K562 (cell line): Measurements from ENCODE around the gene GAA. TPM values are rescaled to one million over a fixed set of nuclear protein-coding genes. Genes with fewer than 3 reads are reported as not detected.

ENCODE experiments used
- DLX4 ChIP-seq: fragments of 250-450 bp; sonication (Bioruptor Pico); IDR thresholded peaks from 2 replicates; pipeline ENCODE4 v1.6.1; 2021; ENCODE audit warnings: mild to moderate bottlenecking
- HES1 ChIP-seq: fragments of 450-650 bp; IDR thresholded peaks from 2 replicates; pipeline ENCODE4 v1.6.1; 2016; ENCODE audit warnings: low read depth, mild to moderate bottlenecking, moderate library complexity
- KAT2B ChIP-seq: IDR thresholded peaks from one replicate; pipeline ENCODE4 v1.6.1; 2012; ENCODE audit warnings: low read depth, mild to moderate bottlenecking, control low read depth, inconsistent platforms, low read length, moderate library complexity
- MAFG ChIP-seq: fragments of 450-650 bp; conservative IDR thresholded peaks from 2 replicates; pipeline ENCODE4 v1.6.1; 2016; ENCODE audit warnings: missing genetic modification characterization, missing compliant biosample characterization
- RUNX1 ChIP-seq: sonication (generic); IDR thresholded peaks from 2 replicates; pipeline ENCODE4 v1.6.1; 2016; ENCODE audit warnings: antibody characterized with exemption, low read depth
- SPI1 ChIP-seq: IDR thresholded peaks from 2 replicates; pipeline ENCODE4 v1.6.1; 2011; ENCODE audit warnings: low read depth, low read length, control low read depth, borderline replicate concordance
- TARDBP ChIP-seq: fragments of 450-650 bp; IDR thresholded peaks from 2 replicates; pipeline ENCODE4 v1.6.1; 2016
- ZFP36 ChIP-seq: fragments of 150-350 bp; IDR thresholded peaks from 2 replicates; pipeline ENCODE4 v1.6.1; 2018; ENCODE audit warnings: low read length, low read depth; ENCODE audit not compliant: partially characterized antibody
- ZNF699 ChIP-seq: fragments of 250-450 bp; sonication (Bioruptor Pico); IDR thresholded peaks from 2 replicates; pipeline ENCODE4 v1.8.0; 2021; ENCODE audit warnings: mild to moderate bottlenecking, moderate library complexity; ENCODE audit not compliant: insufficient replicate concordance
- polyA plus RNA-seq, 8 experiments: library from polyadenylated mRNA; depleted of rRNA in 4 of 8; stranded (reverse) in 5 of 8; unstranded in 3 of 8; fragments of >200 nt; fragmentation: Nextera tagmentation in 2 of 8; fragmentation: Illumina TruSeq in 1 of 8; extraction: Ambion mirVana in 2 of 8; extraction: Trizol in 1 of 8; gene quantifications; 2 replicates each; pipeline versions ENCODE4 v1.2.1 to v1.2.3, GENCODE V29; 2011 to 2014; ENCODE audit warnings: inconsistent platforms in 1 of 8, missing spikeins in 1 of 8
- total RNA-seq, 7 experiments: library from RNA; depleted of rRNA in 6 of 7; stranded (reverse); fragments of >200 nt in 6 of 7; fragmentation: Illumina TruSeq in 2 of 7; extraction: Trizol in 2 of 7; gene quantifications; 2 replicates each; pipeline versions ENCODE4 v1.2.1 to v1.2.3, GENCODE V29; 2011 to 2021; ENCODE audit warnings: low replicate concordance in 1 of 7
- TF ChIP-seq, protein P1 (sequence below), 2 experiments: fragments of 450-650 bp in 1 of 2; IDR thresholded peaks; 2 replicates each; pipeline ENCODE4 v1.6.1; 2011 to 2017; ENCODE audit warnings: low read depth in 2 of 2, antibody characterized with exemption in 1 of 2, borderline replicate concordance in 1 of 2, low read length in 1 of 2, mild to moderate bottlenecking in 1 of 2, mixed read lengths in 1 of 2; ENCODE audit not compliant: control insufficient read depth in 1 of 2
- TF ChIP-seq, protein P2 (sequence below): fragments of 250-450 bp; sonication (Bioruptor Pico); IDR thresholded peaks from 2 replicates; pipeline ENCODE4 v1.8.0; 2022; ENCODE audit warnings: inconsistent platforms
- TF ChIP-seq, protein P3 (sequence below), 2 experiments: fragments of 450-650 bp; IDR thresholded peaks; 2 replicates each; pipeline ENCODE4 v1.6.1; 2016; ENCODE audit warnings: mild to moderate bottlenecking in 2 of 2, borderline replicate concordance in 1 of 2, low read depth in 1 of 2, moderate library complexity in 1 of 2

The GAA gene
- total and polyA plus RNA-seq, 9 of the 15 experiments (the other 6 are each of a cell fraction or from before 2014, with no cell fraction given) = 0.15 to 6.4 (median 1.7) TPM

GRCh38 chr17:80147035-80147822 is 45.8 kb downstream of the GAA start, which contains the start of gene EIF4A3 (continued):
- TF ChIP-seq, protein P1, sequence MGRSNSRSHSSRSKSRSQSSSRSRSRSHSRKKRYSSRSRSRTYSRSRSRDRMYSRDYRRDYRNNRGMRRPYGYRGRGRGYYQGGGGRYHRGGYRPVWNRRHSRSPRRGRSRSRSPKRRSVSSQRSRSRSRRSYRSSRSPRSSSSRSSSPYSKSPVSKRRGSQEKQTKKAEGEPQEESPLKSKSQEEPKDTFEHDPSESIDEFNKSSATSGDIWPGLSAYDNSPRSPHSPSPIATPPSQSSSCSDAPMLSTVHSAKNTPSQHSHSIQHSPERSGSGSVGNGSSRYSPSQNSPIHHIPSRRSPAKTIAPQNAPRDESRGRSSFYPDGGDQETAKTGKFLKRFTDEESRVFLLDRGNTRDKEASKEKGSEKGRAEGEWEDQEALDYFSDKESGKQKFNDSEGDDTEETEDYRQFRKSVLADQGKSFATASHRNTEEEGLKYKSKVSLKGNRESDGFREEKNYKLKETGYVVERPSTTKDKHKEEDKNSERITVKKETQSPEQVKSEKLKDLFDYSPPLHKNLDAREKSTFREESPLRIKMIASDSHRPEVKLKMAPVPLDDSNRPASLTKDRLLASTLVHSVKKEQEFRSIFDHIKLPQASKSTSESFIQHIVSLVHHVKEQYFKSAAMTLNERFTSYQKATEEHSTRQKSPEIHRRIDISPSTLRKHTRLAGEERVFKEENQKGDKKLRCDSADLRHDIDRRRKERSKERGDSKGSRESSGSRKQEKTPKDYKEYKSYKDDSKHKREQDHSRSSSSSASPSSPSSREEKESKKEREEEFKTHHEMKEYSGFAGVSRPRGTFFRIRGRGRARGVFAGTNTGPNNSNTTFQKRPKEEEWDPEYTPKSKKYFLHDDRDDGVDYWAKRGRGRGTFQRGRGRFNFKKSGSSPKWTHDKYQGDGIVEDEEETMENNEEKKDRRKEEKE (IDR thresholded peaks at IDR 0.05; ENCODE audit: borderline replicate concordance in 1 of 2, control insufficient read depth in 1 of 2, low read depth in 2 of 2, low read length in 1 of 2) = no peak
- TF ChIP-seq MAFG (tag) (no peak), KAT2B (no peak), ZFP36 (peak; percentile 82), SPI1 (peak; percentile 70), TARDBP (no peak), RUNX1 (no peak), DLX4 (no peak), HES1 (no peak), ZNF699 (no peak)
- TF ChIP-seq, protein P2, sequence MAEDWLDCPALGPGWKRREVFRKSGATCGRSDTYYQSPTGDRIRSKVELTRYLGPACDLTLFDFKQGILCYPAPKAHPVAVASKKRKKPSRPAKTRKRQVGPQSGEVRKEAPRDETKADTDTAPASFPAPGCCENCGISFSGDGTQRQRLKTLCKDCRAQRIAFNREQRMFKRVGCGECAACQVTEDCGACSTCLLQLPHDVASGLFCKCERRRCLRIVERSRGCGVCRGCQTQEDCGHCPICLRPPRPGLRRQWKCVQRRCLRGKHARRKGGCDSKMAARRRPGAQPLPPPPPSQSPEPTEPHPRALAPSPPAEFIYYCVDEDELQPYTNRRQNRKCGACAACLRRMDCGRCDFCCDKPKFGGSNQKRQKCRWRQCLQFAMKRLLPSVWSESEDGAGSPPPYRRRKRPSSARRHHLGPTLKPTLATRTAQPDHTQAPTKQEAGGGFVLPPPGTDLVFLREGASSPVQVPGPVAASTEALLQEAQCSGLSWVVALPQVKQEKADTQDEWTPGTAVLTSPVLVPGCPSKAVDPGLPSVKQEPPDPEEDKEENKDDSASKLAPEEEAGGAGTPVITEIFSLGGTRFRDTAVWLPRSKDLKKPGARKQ = no peak
- TF ChIP-seq, protein P3, sequence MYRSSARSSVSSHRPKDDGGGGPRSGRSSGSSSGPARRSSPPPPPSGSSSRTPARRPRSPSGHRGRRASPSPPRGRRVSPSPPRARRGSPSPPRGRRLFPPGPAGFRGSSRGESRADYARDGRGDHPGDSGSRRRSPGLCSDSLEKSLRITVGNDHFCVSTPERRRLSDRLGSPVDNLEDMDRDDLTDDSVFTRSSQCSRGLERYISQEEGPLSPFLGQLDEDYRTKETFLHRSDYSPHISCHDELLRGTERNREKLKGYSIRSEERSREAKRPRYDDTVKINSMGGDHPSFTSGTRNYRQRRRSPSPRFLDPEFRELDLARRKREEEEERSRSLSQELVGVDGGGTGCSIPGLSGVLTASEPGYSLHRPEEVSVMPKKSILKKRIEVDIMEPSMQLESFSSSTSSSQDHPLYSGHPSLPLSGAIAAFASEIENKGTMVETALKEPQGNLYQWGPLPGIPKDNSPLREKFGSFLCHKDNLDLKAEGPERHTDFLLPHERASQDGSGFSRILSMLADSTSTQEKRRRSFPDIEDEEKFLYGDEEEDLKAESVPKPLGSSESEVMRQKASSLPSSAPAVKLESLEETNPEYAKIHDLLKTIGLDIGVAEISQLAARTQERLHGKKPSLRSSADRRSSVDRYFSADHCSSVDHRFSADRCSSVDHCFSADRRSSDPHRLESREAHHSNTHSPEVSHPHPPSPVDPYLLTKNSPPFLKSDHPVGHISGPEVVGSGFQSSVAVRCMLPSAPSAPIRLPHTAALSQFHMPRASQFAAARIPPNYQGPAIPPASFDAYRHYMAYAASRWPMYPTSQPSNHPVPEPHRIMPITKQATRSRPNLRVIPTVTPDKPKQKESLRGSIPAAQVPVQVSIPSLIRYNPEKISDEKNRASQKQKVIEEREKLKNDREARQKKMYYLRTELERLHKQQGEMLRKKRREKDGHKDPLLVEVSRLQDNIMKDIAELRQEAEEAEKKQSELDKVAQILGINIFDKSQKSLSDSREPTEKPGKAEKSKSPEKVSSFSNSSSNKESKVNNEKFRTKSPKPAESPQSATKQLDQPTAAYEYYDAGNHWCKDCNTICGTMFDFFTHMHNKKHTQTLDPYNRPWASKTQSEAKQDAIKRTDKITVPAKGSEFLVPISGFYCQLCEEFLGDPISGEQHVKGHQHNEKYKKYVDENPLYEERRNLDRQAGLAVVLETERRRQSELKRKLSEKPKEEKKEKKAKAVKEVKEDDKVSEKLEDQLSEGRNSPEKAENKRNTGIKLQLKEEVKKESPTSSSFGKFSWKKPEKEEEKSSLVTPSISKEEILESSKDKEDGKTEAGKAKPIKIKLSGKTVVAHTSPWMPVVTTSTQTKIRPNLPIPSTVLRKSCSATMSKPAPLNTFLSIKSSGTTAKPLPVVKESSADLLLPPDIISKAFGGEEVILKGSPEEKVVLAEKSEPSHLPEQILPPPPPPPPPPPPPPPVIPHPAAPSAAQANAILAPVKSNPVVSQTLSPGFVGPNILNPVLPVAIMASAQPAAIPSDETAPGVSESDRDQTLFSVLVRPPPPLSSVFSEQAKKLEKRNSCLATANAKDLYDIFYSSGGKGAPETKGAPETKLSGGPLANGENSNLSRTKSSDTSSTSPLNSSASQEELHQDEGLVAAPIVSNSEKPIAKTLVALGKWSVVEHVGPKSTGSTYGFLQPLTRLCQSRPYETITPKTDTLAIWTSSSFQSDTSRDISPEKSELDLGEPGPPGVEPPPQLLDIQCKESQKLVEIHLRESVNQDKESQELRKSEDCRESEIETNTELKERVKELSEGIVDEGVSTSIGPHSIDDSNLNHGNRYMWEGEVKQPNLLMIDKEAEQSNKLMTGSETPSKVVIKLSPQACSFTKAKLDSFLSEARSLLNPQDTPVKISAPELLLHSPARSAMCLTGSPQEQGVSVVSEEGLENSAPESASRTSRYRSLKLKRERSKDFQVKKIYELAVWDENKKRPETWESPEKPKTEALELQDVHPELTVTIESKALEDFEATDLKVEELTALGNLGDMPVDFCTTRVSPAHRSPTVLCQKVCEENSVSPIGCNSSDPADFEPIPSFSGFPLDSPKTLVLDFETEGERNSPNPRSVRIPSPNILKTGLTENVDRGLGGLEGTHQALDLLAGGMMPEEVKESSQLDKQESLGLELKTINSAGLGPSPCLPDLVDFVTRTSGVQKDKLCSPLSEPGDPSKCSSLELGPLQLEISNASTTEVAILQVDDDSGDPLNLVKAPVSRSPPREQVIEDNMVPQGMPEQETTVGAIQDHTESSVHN (IDR thresholded peaks at IDR 0.05; ENCODE audit: borderline replicate concordance in 1 of 2, low read depth in 1 of 2) = no peak
